D721Med (cell line): ENCODE measurements around the gene GPRASP1.
"Not testable (repeated sequence)": the region's sequence is repeated elsewhere in the genome, so short reads cannot be mapped to it uniquely, and the experiment has no call there.

Experiments
- DNase-seq: peaks from one replicate; pipeline ENCODE4 v3.0.0; 2011; ENCODE audit warnings: low spot score; ENCODE audit not compliant: insufficient read length
- FAIRE-seq: peaks from 2 replicates; lab custom pipeline; 2011; peaks lifted over from hg19 to GRCh38; lab: Jason Lieb, UNC
- TF ChIP-seq, protein P1 (sequence below): IDR thresholded peaks from 2 replicates; pipeline ENCODE4 v1.5.1; 2012; ENCODE audit warnings: mild to moderate bottlenecking, control low read depth; ENCODE audit not compliant: insufficient read depth; ENCODE audit errors: missing control alignments

Gene GPRASP1

DNA sequence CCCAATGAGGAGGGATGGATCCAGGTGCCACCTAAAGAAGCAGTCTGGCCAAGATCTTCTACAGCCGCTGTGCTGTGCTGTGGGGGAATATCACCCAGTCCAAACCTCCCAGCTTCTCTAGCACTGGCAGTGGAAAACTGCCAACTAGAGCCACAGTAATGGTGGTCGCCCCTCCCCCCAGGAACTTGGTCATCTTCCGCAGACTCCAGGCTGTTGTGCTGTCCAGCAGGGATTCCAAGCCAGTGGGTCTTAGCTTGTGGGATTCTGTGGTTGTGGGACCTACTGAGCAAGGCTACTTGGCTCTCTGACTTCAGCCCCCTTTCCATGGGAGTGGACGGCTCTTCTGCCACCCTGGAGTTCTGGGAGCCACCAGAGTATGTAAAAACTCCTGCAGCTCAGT, 18.2 kb downstream of the GPRASP1 start:
- TF ChIP-seq, protein P1, sequence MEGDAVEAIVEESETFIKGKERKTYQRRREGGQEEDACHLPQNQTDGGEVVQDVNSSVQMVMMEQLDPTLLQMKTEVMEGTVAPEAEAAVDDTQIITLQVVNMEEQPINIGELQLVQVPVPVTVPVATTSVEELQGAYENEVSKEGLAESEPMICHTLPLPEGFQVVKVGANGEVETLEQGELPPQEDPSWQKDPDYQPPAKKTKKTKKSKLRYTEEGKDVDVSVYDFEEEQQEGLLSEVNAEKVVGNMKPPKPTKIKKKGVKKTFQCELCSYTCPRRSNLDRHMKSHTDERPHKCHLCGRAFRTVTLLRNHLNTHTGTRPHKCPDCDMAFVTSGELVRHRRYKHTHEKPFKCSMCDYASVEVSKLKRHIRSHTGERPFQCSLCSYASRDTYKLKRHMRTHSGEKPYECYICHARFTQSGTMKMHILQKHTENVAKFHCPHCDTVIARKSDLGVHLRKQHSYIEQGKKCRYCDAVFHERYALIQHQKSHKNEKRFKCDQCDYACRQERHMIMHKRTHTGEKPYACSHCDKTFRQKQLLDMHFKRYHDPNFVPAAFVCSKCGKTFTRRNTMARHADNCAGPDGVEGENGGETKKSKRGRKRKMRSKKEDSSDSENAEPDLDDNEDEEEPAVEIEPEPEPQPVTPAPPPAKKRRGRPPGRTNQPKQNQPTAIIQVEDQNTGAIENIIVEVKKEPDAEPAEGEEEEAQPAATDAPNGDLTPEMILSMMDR: no peak
- no peak for FAIRE-seq

DNA sequence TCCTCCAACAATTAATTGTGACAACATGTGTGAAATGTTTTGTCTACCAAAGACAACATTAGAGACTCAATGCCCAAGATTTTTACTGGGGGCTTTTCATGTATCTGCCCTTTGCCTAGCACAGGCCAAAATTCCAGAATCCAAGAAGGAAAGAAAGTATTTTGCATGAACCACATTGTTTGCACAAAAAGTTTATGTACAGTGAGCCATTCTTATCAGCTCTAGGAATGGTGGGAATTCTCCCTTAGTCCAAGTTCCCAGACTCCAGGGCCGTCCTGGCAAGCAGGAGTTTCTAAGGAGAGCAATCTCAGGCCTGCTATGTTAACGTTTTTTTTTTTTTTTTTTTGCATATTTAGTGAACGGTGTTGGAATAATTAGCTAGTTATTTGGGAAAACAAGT, 21.6 kb downstream of the GPRASP1 start:
- no peak for FAIRE-seq
- no peak for DNase-seq
- TF ChIP-seq, protein P1: no peak

More for the DNA sequence above, 18.2 kb downstream of the GPRASP1 start:
- DNase-seq: no peak

DNA sequence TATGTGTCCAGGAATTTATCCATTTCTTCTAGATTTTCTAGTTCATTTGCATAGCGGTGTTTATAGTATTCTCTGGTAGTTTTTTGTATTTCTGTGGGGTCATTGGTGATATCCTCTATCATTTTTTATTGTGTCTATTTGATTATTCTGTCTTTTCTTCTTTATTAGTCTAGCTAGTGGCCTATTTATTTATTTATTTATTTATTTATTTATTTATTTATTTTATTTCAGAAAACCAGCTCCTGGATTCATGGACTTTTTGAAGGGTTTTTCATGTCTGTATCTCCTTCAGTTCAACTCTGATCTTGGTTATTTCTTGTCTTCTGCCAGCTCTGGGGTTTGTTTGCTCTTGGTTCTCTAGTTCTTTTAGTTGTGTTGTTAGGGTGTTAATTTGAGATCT, 26.2 kb downstream of the GPRASP1 start:
- not testable (repeated sequence) for FAIRE-seq

DNA sequence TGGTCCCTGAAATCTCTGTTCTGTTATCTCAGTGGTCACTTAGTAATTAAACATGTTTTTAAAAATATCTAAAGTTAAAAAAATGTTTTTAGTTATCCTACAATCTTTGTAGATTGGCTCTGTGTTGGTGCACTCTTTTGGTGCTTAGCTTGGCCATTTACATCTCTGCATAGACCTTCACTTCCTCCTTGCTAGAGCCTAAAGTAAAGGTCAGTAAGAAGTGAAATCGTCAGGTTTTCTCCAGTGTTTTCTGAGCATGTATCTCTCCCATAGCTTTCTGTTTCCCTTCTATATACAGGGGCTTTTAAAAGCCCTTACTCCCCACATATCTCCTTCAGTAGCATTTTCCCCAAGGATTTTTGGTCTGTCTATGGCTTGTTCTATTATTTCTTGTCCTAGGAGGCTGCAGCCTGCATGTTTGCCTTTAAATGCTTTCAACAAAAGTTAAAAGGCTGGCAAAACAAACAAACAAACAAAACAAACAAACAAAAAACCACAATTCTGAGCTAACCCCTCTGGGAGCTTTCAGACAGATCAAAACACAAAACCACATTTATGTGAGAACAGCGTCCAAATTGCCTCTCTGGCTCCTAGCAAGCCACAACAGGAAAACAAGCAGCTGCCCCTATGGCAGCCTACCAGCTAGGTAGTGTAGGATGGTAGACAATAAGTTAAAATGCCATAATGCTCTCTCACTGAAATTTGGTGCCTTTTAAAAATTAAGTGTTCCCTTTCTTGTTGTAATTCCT, 33.7 kb downstream of the GPRASP1 start:
- DNase-seq (no peak), FAIRE-seq (no peak)
- TF ChIP-seq, protein P1: no peak

More for the DNA sequence above, 26.2 kb downstream of the GPRASP1 start:
- not testable (repeated sequence) for DNase-seq

DNA sequence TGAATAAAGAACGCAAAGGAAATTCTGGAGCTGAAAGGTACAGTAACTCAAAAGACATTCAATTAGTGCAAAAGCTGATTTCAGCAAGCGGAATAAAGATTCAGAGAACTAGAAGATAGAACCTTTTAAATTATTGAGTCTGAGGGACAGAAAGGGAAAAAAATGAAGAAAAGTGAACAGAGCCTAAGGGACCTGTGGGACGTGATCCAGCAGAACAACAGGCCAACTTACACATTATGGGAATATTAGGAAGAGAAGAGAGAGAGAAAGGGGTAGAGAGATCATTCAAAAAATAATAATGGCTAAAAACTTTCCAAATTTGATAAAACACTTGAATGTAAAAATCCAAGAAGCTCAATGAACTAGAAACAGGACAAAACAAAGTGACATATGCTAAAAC, 43.5 kb downstream of the GPRASP1 start:
- TF ChIP-seq, protein P1: no peak
- no peak for FAIRE-seq
- DNase-seq: no peak

DNA sequence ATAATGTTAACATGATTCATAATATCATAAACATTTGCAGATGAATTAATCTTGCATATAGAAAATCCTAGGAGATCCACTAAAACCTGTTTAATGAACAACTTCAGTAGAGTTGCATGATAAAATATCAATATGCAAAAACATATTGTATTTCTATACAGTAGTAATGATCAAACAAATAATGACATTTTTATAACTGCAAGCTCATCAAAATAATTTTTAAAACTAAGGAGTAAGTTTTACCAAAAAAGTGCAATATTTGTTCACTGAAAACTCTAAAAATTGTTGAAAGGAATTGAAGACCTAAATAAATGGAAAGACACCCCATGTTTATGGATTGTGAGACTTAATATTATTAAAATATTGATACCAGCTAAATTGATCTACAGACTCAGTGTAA, 45.0 kb downstream of the GPRASP1 start:
- TF ChIP-seq, protein P1: no peak
- no peak for FAIRE-seq
- no peak for DNase-seq

DNA sequence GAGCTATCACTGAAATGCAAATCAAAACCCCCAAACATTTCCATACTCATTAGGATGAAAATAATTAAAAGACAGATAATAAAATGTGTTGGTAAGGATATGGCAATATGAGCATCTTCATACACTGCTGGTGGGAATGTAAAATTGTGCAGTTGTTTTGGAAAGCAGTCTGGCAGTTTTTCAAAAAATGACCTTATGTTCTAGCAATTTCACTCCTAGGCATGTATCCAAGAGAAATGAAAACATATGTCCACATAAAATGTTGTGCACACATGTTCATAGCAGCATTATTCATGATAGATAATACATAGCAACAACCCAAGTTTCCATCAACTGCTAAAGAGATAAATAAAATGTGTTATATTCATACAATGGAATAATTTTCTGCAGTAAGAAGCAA, 46.2 kb downstream of the GPRASP1 start:
- FAIRE-seq: no peak
- TF ChIP-seq, protein P1: no peak
- no peak for DNase-seq
